HT-29 (cell line): ENCODE data around the gene LYPLA2. TPM values are rescaled to one million over a fixed set of nuclear protein-coding genes. Genes with fewer than 3 reads are reported as not detected.
"Not testable (repeated sequence)": the region's sequence is repeated elsewhere in the genome, so short reads cannot be mapped to it uniquely, and the experiment has no call there.

Experiments used
- DNase-seq: peaks from one replicate; pipeline ENCODE4 v3.0.0-alpha.2; 2015; ENCODE audit warnings: low spot score
- total RNA-seq: library from RNA; depleted of rRNA; stranded (reverse); fragments of >200 nt; shearing (Covaris generic); gene quantifications from 2 replicates; pipeline ENCODE4 v1.2.3, GENCODE V29; 2014

Gene LYPLA2
- total RNA-seq, 1 experiment from 2014 or later: 299 TPM

- peak; percentile 96 for DNase-seq
Measured at GRCh38 chr1:23799570-23800399, 8.8 kb downstream of the LYPLA2 start.

GRCh38 chr1:23800400-23801337 lies 9.7 kb downstream of the LYPLA2 start, which contains the start of gene GALE:
GALE (minus strand) TSS chr1:23800754; CDS start chr1:23799007, 1,747 bp downstream.
- peak; percentile 93 for DNase-seq

GRCh38 chr1:23801338-23801748 lies 10.4 kb downstream of the LYPLA2 start:
- peak; percentile 57 for DNase-seq

GRCh38 chr1:23801876-23802275 lies 10.9 kb downstream of the LYPLA2 start:
- DNase-seq: no peak

- DNase-seq: not testable (repeated sequence)
Measured at GRCh38 chr1:23802809-23803342, 11.9 kb downstream of the LYPLA2 start.

- DNase-seq: no peak
Measured at GRCh38 chr1:23803674-23804073, 12.7 kb downstream of the LYPLA2 start.

- DNase-seq: no peak
Measured at GRCh38 chr1:23804183-23804835, 13.4 kb downstream of the LYPLA2 start.

GRCh38 chr1:23805025-23805424 lies 14.1 kb downstream of the LYPLA2 start:
- no peak for DNase-seq

- no peak for DNase-seq
Measured at GRCh38 chr1:23806280-23806679, 15.3 kb downstream of the LYPLA2 start.

GRCh38 chr1:23807453-23807852 lies 16.5 kb downstream of the LYPLA2 start:
- peak; percentile 36 for DNase-seq

GRCh38 chr1:23809751-23810171 lies 18.8 kb downstream of the LYPLA2 start:
- peak; percentile 70 for DNase-seq

GRCh38 chr1:23810818-23811540 lies 20.0 kb downstream of the LYPLA2 start:
- DNase-seq: peak; percentile 58

- no peak for DNase-seq
Measured at GRCh38 chr1:23814016-23814415, 23.1 kb downstream of the LYPLA2 start.

- DNase-seq: no peak
Measured at GRCh38 chr1:23816361-23816760, 25.4 kb downstream of the LYPLA2 start.

- DNase-seq: no peak
Measured at GRCh38 chr1:23816906-23817305, 26.0 kb downstream of the LYPLA2 start.

- DNase-seq: no peak
Measured at GRCh38 chr1:23817633-23818032, 26.7 kb downstream of the LYPLA2 start.

- no peak for DNase-seq
Measured at GRCh38 chr1:23823767-23824166, 32.8 kb downstream of the LYPLA2 start.

- DNase-seq: no peak
Measured at GRCh38 chr1:23824711-23825075, 33.7 kb downstream of the LYPLA2 start.

GRCh38 chr1:23825076-23825761 lies 34.3 kb downstream of the LYPLA2 start, which contains the start of gene HMGCL:
HMGCL (minus strand) TSS chr1:23825429; CDS start chr1:23825415, 14 bp downstream.
- DNase-seq: peak; percentile 86
